ENCODE data around the gene PHLDB3. TPM values are rescaled to one million over a fixed set of nuclear protein-coding genes. Genes with fewer than 3 reads are reported as not detected.

PHLDB3 gene
- polyA plus RNA-seq, 1 experiment: 4.2 TPM

DNA sequence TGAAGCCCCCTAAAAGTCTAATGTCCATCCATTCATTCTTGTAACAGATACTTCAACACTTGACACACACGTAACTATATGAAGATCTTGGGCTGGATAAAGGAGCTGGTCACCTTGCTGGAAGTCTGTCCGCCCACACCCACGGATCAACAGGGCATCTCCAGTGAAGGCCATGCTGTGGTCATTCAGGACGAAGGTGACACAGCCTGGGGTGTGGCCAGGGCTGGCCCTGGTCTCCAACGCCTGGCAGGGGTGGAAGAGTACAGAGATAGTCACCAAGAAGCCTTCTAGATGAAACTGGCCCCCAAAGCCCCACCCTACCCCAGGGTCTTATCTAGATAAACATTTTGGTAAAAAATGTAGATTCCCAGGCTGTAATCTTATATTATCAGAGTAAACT, 6.8 kb upstream of the PHLDB3 start:
- Histone ChIP-seq H3K27me3 (ENCODE audit: control insufficient read depth, insufficient read depth, low read length) (no peaks in the 10 kb centered on the region), H3K9me3 (ENCODE audit: control insufficient read depth, insufficient read depth, low read length) (no peaks in the 10 kb centered on the region), H3K27ac (ENCODE audit: low read depth, low read length) (no peak overlapping the region), H3K4me3 (ENCODE audit: low read depth, low read length) (no peak overlapping the region)
- no peak for DNase-seq (ENCODE audit: low read depth, low spot score)
- POLR2A ChIA-PET: no interaction called here
- TF ChIP-seq, protein P1, sequence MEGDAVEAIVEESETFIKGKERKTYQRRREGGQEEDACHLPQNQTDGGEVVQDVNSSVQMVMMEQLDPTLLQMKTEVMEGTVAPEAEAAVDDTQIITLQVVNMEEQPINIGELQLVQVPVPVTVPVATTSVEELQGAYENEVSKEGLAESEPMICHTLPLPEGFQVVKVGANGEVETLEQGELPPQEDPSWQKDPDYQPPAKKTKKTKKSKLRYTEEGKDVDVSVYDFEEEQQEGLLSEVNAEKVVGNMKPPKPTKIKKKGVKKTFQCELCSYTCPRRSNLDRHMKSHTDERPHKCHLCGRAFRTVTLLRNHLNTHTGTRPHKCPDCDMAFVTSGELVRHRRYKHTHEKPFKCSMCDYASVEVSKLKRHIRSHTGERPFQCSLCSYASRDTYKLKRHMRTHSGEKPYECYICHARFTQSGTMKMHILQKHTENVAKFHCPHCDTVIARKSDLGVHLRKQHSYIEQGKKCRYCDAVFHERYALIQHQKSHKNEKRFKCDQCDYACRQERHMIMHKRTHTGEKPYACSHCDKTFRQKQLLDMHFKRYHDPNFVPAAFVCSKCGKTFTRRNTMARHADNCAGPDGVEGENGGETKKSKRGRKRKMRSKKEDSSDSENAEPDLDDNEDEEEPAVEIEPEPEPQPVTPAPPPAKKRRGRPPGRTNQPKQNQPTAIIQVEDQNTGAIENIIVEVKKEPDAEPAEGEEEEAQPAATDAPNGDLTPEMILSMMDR (IDR thresholded peaks at IDR 0.05; ENCODE audit: low read depth, low read length): no peak
- CTCF ChIA-PET: interaction anchor here (0.6 to 2.6 kb wide), 2 partner anchors 22 to 65 kb away, joined by 3 to 10 read pairs; partner anchors contain the start of gene ZNF575

DNA sequence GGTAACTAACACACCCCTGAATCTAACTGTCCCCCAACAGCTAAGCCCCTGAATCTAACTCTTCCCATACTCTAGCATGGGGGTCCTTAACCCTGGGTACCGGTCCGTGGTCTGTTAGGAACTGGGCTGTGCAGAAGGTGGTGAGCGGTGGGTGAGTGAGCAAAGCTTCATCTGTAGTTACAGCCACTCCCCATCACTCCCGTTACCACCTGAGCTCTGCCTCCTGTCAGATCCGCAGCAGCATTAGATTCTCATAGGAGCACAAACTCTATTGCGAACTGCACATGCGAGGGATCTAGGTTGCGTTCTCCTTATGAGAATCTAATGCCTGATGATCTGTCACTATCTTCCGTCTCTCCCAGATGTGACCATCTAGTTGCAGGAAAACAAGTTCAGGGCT, 6.2 kb upstream of the PHLDB3 start:
- no peak for DNase-seq (ENCODE audit: low read depth, low spot score)
- ChIA-PET POLR2A (interaction anchor here (0.6 to 0.7 kb wide), 3 partner anchors 14 to 63 kb away, joined by 3 to 8 read pairs (median 4); no protein-coding TSS in a partner anchor), CTCF (interaction anchor here (1.0 to 2.6 kb wide), 3 partner anchors 9 to 78 kb away, joined by 4 to 10 read pairs (median 5); no protein-coding TSS in a partner anchor)
- Histone ChIP-seq H3K4me3 (ENCODE audit: low read depth, low read length) (no peak overlapping the region), H3K27ac (ENCODE audit: low read depth, low read length) (no peak overlapping the region), H3K27me3 (ENCODE audit: control insufficient read depth, insufficient read depth, low read length) (no peaks in the 10 kb centered on the region), H3K9me3 (ENCODE audit: control insufficient read depth, insufficient read depth, low read length) (no peaks in the 10 kb centered on the region)
- TF ChIP-seq, protein P1 (IDR thresholded peaks at IDR 0.05; ENCODE audit: low read depth, low read length): no peak

DNA sequence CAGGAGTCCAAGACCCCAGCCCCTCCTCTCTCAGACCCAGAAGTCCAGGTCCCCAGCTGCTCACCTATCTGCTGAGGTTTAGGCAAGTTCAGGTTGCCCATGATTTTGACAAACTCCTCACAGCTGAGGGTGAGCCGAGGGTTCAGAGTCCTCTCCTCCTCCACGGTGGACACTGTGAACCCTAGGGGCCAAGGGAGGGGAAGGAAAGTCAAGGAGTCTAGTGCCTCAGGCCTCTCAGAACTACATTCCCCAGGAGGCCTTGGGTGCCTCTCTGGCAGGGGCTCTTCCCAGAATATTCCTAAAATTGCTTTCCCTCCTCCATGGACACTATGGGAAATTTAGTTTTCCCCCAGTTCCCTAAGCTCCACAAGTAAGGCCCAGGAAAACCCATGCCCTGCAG, 3.3 kb upstream of the PHLDB3 start:
- CTCF ChIA-PET: interaction anchor here (1.3 kb wide), 1 partner anchor 12 kb away, joined by 7 read pairs; no protein-coding TSS in a partner anchor
- TF ChIP-seq, protein P1 (IDR thresholded peaks at IDR 0.05; ENCODE audit: low read depth, low read length): no peak
- Histone ChIP-seq H3K27ac (ENCODE audit: low read depth, low read length) (no peak overlapping the region), H3K4me3 (ENCODE audit: low read depth, low read length) (no peak overlapping the region), H3K9me3 (ENCODE audit: control insufficient read depth, insufficient read depth, low read length) (no peaks in the 10 kb centered on the region), H3K27me3 (ENCODE audit: control insufficient read depth, insufficient read depth, low read length) (no peaks in the 10 kb centered on the region)
- POLR2A ChIA-PET: no interaction called here
- no peak for DNase-seq (ENCODE audit: low read depth, low spot score)

DNA sequence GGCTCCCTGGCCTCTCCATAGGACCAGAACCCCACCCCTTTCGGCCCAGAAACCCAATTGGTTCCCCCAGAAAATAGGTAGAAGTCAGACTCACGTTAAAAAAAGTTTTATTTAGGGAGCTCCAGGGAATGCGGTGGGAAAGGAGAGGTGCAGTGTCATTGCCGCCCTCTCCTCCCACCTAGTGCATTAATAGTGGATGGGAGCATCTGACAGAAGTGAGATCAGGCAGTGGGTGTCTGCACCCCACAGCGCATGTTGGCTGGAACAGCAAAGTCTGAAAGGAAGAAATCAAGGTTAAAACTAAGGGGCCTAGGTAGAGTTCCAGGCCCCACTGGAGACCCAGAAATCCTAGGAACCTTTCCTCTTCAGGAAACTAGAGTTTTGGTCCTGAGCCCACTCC, 2.1 kb upstream of the PHLDB3 start:
- DNase-seq (ENCODE audit: low read depth, low spot score): no peak
- Histone ChIP-seq H3K27ac (ENCODE audit: low read depth, low read length) (no peak overlapping the region), H3K4me3 (ENCODE audit: low read depth, low read length) (no peak overlapping the region), H3K9me3 (ENCODE audit: control insufficient read depth, insufficient read depth, low read length) (no peaks in the 10 kb centered on the region), H3K27me3 (ENCODE audit: control insufficient read depth, insufficient read depth, low read length) (no peaks in the 10 kb centered on the region)
- ChIA-PET POLR2A (no interaction called here), CTCF (interaction anchor here (0.7 to 3.3 kb wide), 3 partner anchors 13 to 60 kb away, joined by 3 to 15 read pairs (median 9); no protein-coding TSS in a partner anchor)
- TF ChIP-seq, protein P1 (IDR thresholded peaks at IDR 0.05; ENCODE audit: low read depth, low read length): no peak

DNA sequence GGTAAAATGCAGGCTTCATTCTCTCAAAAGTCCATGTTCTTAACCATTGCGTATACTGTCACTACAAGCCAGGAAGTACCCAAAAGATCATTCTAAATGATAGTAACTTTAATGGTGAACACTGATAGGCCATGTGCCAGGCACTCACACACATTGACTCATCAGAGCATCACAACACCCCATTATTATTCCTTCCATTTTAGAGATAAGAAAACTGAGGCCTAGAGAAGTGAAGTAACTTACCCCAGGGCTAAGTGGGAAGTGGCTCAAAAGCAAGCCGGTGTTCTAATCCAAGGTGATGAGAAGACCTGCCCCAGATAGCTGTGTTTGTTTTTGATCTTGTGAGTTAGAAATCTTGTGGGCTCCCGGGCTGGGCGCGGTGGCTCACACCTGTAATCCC, 1.4 kb upstream of the PHLDB3 start:
- Histone ChIP-seq H3K27me3 (ENCODE audit: control insufficient read depth, insufficient read depth, low read length) (no peaks in the 10 kb centered on the region), H3K4me3 (ENCODE audit: low read depth, low read length) (no peak overlapping the region), H3K9me3 (ENCODE audit: control insufficient read depth, insufficient read depth, low read length) (no peaks in the 10 kb centered on the region), H3K27ac (ENCODE audit: low read depth, low read length) (no peak overlapping the region)
- TF ChIP-seq, protein P1 (IDR thresholded peaks at IDR 0.05; ENCODE audit: low read depth, low read length): no peak
- ChIA-PET CTCF (interaction anchor here (1.0 to 3.3 kb wide), 3 partner anchors 14 to 59 kb away, joined by 4 to 15 read pairs (median 9); no protein-coding TSS in a partner anchor), POLR2A (no interaction called here)
- DNase-seq (ENCODE audit: low read depth, low spot score): no peak
